ENCODE data around the gene SHISA6.

SHISA6 gene

GRCh38 chr17:11548398-11548797 lies 307.4 kb downstream of the SHISA6 start:
- DNase-seq = no peak

GRCh38 chr17:11550431-11550830 lies 309.4 kb downstream of the SHISA6 start:
- DNase-seq = no peak

GRCh38 chr17:11551442-11551841 lies 310.4 kb downstream of the SHISA6 start:
- DNase-seq = no peak

GRCh38 chr17:11553135-11553534 lies 312.1 kb downstream of the SHISA6 start:
- DNase-seq = no peak

- DNase-seq = no peak
Observed at GRCh38 chr17:11554042-11554441, 313.0 kb downstream of the SHISA6 start.

- DNase-seq = no peak
Observed at GRCh38 chr17:11554542-11554941, 313.5 kb downstream of the SHISA6 start.

GRCh38 chr17:11555530-11555929 lies 314.5 kb downstream of the SHISA6 start:
- DNase-seq = no peak

GRCh38 chr17:11557727-11558452 lies 316.9 kb downstream of the SHISA6 start:
- DNase-seq = no peak

- no peak for DNase-seq
Observed at GRCh38 chr17:11558681-11559234, 317.7 kb downstream of the SHISA6 start.

GRCh38 chr17:11559601-11560000 lies 318.6 kb downstream of the SHISA6 start:
- DNase-seq = no peak

GRCh38 chr17:11561281-11561680 lies 320.3 kb downstream of the SHISA6 start:
- DNase-seq = no peak

- DNase-seq = no peak
Observed at GRCh38 chr17:11561702-11562101, 320.7 kb downstream of the SHISA6 start.

GRCh38 chr17:11564589-11565380 lies 323.8 kb downstream of the SHISA6 start:
- DNase-seq = no peak

GRCh38 chr17:11565591-11565990 lies 324.6 kb downstream of the SHISA6 start:
- DNase-seq = no peak

GRCh38 chr17:11578998-11579397 lies 338.0 kb downstream of the SHISA6 start:
- DNase-seq = no peak

- no peak for DNase-seq
Observed at GRCh38 chr17:11580677-11581076, 339.7 kb downstream of the SHISA6 start.

- DNase-seq = no peak
Observed at GRCh38 chr17:11582217-11582616, 341.2 kb downstream of the SHISA6 start.

- no peak for DNase-seq
Observed at GRCh38 chr17:11583306-11583992, 342.4 kb downstream of the SHISA6 start.

GRCh38 chr17:11589716-11590115 lies 348.7 kb downstream of the SHISA6 start:
- DNase-seq = no peak

GRCh38 chr17:11598274-11599221 lies 357.5 kb downstream of the SHISA6 start, which contains the start of gene DNAH9:
DNAH9 (plus strand) TSS chr17:11598470; CDS start chr17:11598499, 29 bp downstream.
- DNase-seq = no peak

GRCh38 chr17:11601661-11602060 lies 360.6 kb downstream of the SHISA6 start:
- no peak for DNase-seq

- no peak for DNase-seq
Observed at GRCh38 chr17:11608396-11608795, 367.4 kb downstream of the SHISA6 start.
